GM10248 (cell line): ENCODE measurements around the gene PCYT2.

Experiments
- CTCF ChIA-PET: fragments of 300-600 bp; sonication (Branson Sonifier 250); formaldehyde crosslinking; extraction: SDS; loops from one replicate; lab custom pipeline; 2021; ENCODE audit warnings: antibody characterized with exemption; lab: Yijun Ruan, JAX
- POLR2A ChIA-PET: fragments of 350-650 bp; sonication (Branson Sonifier 250); formaldehyde crosslinking; extraction: SDS; loops from one replicate; lab custom pipeline; 2020; ENCODE audit warnings: antibody characterized with exemption; lab: Yijun Ruan, JAX
- DNase-seq: peaks from one replicate; pipeline ENCODE4 v3.0.0; 2012; ENCODE audit errors: extremely low spot score
- TF ChIP-seq, protein P1 (sequence below): IDR thresholded peaks from 2 replicates; pipeline ENCODE4 v1.5.1; 2012; ENCODE audit warnings: mild to moderate bottlenecking, low read depth; ENCODE audit errors: extremely low read depth, missing control alignments, control extremely low read depth

Gene PCYT2

DNA sequence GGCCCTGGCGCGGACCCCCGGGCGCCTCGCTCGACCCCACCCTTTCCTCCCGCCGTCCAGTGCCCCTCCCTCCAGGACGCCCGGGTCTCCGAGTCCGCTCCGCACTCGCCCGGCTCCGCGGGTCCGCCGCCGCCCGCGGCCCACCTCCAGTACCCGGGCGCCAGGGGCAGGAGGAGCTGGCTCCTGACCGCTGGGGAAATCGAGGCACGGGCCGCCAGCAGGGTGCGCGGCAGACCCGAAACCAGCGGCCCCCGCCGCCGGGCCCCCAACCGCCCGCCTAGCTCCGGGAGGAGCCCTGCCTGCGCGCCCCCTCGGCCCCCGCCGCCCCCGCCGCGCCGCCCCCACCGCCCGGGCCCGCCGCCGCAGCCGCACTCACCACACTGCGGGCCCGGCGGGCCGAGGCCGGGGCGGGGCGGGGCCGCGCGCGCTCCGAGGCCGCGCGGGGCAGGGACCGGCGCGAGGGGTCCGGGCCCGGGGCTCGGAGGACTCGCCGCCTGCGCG lies 16.0 kb upstream of the PCYT2 start:
- CTCF ChIA-PET: interaction anchor here (0.9 to 2.7 kb wide), 6 partner anchors 10 to 93 kb away, joined by 3 to 9 read pairs (median 4); no protein-coding TSS in a partner anchor
- POLR2A ChIA-PET: interaction anchor here (1.2 to 1.5 kb wide), 2 partner anchors 10 to 171 kb away, joined by 3 to 8 read pairs; partner anchors contain the start of gene FASN
- no peak for DNase-seq
- TF ChIP-seq, protein P1, sequence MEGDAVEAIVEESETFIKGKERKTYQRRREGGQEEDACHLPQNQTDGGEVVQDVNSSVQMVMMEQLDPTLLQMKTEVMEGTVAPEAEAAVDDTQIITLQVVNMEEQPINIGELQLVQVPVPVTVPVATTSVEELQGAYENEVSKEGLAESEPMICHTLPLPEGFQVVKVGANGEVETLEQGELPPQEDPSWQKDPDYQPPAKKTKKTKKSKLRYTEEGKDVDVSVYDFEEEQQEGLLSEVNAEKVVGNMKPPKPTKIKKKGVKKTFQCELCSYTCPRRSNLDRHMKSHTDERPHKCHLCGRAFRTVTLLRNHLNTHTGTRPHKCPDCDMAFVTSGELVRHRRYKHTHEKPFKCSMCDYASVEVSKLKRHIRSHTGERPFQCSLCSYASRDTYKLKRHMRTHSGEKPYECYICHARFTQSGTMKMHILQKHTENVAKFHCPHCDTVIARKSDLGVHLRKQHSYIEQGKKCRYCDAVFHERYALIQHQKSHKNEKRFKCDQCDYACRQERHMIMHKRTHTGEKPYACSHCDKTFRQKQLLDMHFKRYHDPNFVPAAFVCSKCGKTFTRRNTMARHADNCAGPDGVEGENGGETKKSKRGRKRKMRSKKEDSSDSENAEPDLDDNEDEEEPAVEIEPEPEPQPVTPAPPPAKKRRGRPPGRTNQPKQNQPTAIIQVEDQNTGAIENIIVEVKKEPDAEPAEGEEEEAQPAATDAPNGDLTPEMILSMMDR: no peak

DNA sequence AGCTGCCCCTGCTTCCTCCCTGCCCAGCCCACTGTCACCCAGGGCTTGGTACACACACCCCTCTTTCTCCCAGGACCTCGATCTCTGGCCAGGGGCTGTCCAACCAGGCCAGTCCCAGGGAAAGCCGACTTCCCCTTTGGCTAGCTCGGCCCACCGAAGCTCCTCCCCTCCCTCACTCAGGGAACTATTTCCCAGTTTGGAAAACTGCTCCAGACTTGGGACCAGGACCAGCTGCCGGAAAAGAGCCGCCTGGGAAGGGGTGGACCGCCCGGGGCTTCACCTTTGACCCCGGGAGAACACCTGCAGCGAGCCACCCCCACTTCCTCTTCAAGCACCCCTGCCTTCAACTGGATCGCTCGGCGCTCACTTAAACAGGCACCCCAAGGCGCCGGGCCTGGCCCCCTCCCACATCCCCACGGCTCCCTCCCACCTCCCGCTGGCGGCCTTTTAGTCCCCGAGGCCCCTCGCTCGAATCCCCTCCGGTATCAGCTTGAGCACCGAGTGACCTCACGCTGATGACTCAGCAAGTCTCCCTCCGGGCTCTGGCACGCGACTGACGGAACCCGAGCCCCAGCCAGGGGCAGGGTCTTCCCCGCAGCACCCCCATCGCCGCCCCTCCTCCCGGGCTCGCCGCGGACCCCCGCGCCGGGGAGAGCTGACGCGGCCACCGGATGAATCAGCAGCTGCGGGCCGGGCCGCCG lies 15.4 kb upstream of the PCYT2 start:
- CTCF ChIA-PET: interaction anchor here (1.1 to 2.7 kb wide), 5 partner anchors 9 to 104 kb away, joined by 4 to 9 read pairs (median 7); no protein-coding TSS in a partner anchor
- DNase-seq: peak; percentile 73
- POLR2A ChIA-PET: interaction anchor here (0.5 to 1.5 kb wide), 2 partner anchors 9 to 213 kb away, joined by 3 to 8 read pairs; no protein-coding TSS in a partner anchor
- TF ChIP-seq, protein P1: no peak

DNA sequence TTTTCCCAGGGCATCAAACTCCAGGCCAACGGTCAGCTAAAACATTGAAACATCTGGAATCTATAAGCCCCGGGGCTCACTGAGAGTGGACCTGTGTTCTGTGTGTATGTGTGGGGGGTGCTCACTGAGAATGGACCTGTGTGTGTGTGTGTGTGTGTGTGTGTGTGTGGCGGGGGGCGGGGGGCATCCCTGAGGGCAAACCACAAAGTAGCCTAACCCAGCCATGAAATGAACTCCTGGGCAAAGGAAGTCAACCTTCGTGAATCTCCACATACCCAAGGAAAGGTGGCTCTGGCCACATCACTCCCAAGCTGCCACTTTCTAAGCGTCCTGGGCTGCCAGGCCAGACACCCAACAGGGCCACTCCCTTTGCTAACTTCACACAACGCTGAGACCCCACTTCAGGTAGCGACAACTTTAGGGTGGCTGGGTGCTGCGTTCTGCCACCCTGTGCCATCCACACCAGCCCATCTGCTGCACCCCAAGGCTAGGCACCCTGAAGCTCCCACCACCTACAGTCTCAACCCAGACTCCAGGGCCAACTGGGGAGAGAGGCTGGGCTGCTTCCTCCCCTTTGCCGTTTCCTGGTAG lies 14.8 kb upstream of the PCYT2 start:
- POLR2A ChIA-PET: interaction anchor here (0.5 to 1.5 kb wide), 4 partner anchors 9 to 374 kb away, joined by 3 to 8 read pairs (median 6); partner anchors contain the start of gene FAAP100
- DNase-seq: no peak
- CTCF ChIA-PET: interaction anchor here (1.1 to 2.7 kb wide), 6 partner anchors 9 to 104 kb away, joined by 4 to 9 read pairs (median 6); no protein-coding TSS in a partner anchor
- TF ChIP-seq, protein P1: no peak

DNA sequence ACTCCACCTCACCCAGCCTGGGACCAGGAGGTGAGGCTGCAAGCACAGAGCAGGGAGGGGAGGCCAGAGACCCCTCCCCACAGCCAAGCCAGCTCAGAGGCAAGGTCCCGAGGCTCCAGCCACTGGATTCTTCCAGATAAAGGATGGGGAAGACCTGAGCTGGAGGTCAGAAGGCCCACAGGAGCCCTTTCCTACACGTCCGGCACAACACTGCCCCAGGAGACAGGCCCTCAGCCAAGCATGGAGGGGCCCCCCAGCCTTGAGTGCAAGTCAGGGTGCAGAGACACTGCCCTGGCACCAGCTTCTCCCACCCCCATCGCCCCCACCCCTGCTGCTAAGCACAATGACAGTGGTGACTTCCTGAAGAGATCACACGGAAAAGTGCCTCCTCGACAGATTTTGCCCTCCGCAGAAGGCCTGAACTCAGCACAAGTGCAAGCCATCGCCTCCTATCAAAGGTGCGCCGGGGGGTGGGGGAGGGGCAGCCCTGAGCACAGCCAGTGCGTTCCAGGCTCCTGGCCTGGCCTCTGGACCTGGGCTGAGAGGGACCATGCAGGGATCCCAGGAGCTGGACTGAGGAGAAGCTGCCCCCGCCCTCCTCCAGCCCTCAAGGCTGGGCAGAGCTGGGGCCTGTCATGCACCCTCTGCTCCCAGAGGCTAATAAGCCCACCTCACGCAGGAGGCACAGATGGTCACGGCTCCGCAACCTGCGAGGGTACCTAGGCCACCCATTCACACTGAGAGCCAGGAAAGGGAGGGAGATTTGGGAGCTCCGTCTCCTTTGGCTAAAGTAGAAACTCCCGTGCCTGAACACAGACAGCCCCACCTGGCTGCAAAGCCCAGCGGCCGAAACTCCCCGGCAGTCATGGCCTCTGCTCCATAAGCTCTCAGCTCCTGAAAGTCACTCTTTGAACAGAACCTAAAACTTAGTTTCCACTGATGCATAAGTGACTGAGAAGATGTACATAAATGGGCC lies 13.6 kb upstream of the PCYT2 start:
- CTCF ChIA-PET: interaction anchor here (0.7 to 2.6 kb wide), 5 partner anchors 8 to 105 kb away, joined by 3 to 8 read pairs (median 4); no protein-coding TSS in a partner anchor
- POLR2A ChIA-PET: interaction anchor here (0.5 to 1.1 kb wide), 5 partner anchors 12 to 373 kb away, joined by 3 to 7 read pairs (median 4); partner anchors contain the start of gene FAAP100
- no peak for DNase-seq
- TF ChIP-seq, protein P1: no peak

DNA sequence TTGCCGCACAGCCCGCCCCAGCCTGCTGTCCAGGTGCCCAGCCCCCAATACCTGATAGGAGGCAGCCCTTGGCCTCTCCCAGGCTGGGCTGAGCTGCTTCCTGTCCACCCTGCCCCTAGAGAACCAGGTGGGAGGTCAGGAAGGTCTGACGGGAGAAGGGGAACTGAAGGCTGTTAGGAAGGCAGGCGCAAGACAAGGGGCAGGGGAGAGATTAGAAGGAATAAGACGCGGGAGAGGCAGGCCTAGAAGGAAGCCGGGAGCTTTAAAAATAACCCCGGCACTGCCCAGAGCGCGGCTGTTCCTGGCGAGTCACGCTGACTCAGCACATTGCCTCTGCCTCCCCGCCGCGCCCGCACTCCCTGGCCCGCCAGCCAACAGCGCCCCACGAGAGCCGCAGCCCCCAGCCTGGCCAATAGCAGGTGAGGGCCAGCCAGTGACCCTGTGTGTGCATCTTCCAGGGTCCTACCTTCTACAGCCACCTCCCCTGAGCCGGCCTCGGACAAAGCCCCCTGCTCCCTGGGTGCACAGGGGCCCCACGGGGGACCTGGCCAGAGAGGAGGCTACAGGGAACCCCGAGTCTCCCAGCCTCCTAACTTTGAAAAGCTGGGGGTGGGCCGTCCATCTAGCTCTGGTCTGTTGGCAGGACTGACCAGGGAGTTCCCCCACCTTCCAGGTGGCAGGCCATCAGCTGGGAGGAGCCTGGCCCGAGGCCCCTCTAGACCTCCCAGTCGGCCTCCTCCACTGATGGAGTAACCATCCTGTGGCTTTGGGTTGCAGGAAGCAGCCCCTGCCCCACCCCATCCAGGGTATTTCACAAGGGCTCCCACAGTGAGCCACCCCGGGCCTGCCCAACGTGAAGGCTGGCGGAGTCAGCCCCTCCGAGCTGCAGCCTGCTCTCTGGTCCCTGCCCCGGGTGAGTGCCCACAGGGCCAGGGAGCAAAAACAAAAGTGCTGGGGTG lies 12.4 kb upstream of the PCYT2 start:
- no peak for DNase-seq
- ChIA-PET POLR2A (interaction anchor here (0.5 to 1.1 kb wide), 4 partner anchors 11 to 151 kb away, joined by 3 to 8 read pairs (median 4); no protein-coding TSS in a partner anchor), CTCF (interaction anchor here (0.6 to 2.6 kb wide), 4 partner anchors 11 to 107 kb away, joined by 3 to 8 read pairs (median 4); no protein-coding TSS in a partner anchor)
- TF ChIP-seq, protein P1: no peak
